K562 (cell line): ENCODE measurements around the gene NIPBL.

ENCODE experiments used
- EP300 ChIP-seq: IDR thresholded peaks from 2 replicates; pipeline ENCODE4 v1.6.1; 2012; ENCODE audit warnings: low read length, improper control_type of control experiment
- GABPA ChIP-seq: fragments of 200-800 bp; sonication (Bioruptor generic); conservative IDR thresholded peaks from 2 replicates; pipeline ENCODE4 v1.6.1; 2016; ENCODE audit warnings: low read depth, missing genetic modification characterization, missing compliant biosample characterization
- HMG20B ChIP-seq: fragments of 250-450 bp; sonication (Bioruptor Pico); IDR thresholded peaks from 2 replicates; pipeline ENCODE4 v1.5.0; 2021; ENCODE audit warnings: mild to moderate bottlenecking
- HNRNPH1 ChIP-seq: fragments of 200-400 bp; formaldehyde crosslinking; optimal IDR thresholded peaks from 2 replicates; pipeline ENCODE3; 2017; ENCODE audit warnings: low read depth, mild to moderate bottlenecking, low read length, moderate library complexity
- KDM4B ChIP-seq, 2 experiments: fragments of 450-650 bp in 1 of 2; sonication (generic) in 1 of 2; IDR thresholded peaks; 2 replicates each; pipeline ENCODE4 v1.6.1; 2016 to 2017; ENCODE audit warnings: borderline replicate concordance in 2 of 2, antibody characterized with exemption in 1 of 2, low read depth in 1 of 2, mild to moderate bottlenecking in 1 of 2
- L3MBTL2 ChIP-seq: fragments of 450-650 bp; IDR thresholded peaks from 2 replicates; pipeline ENCODE4 v1.6.1; 2016; ENCODE audit warnings: mild to moderate bottlenecking, moderate library complexity
- POLR2A ChIP-seq: fragments of 450-650 bp; conservative IDR thresholded peaks from 2 replicates; pipeline ENCODE4 v1.6.1; 2016
- ZNF174 ChIP-seq: fragments of 250-450 bp; sonication (Bioruptor Pico); IDR thresholded peaks from 2 replicates; pipeline ENCODE4 v1.4.0; 2020; ENCODE audit warnings: mild to moderate bottlenecking
- ZNF589 ChIP-seq: fragments of 200-800 bp; sonication (Bioruptor generic); IDR thresholded peaks from 2 replicates; pipeline ENCODE4 v1.6.1; 2016; ENCODE audit warnings: low read depth, missing genetic modification characterization, missing compliant biosample characterization

DNA sequence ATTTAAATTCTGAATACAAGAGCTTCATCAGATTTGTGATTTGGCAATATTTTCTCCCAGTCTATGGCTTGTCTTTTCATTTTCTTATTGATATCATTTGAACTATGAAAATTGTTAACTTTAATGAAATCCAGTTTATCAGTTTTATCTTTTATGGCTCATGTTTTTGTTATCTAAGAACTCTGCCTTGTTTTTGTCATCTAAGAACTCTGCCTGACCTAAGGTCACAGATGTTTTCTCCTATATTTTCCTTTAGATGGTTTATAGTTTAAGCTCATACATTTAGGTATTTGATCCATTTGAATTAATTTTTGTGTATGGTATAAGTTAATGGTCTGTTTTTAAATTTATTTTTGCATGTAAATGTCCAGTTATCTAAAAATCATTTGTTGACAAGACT lies 52.9 kb downstream of the NIPBL start:
- no peak for TF ChIP-seq ZNF589
- no peak for TF ChIP-seq HNRNPH1
- no peak for TF ChIP-seq EP300
- no peak for TF ChIP-seq GABPA (tag)
- no peak for TF ChIP-seq HMG20B (CRISPR knock-in tag)
- TF ChIP-seq KDM4B (IDR thresholded peaks at IDR 0.05; ENCODE audit: borderline replicate concordance in 2 of 2, low read depth in 1 of 2) = no peak
- TF ChIP-seq L3MBTL2 = no peak
- TF ChIP-seq POLR2A = no peak
- TF ChIP-seq ZNF174 (CRISPR knock-in tag) = no peak
